H1 (cell line): ENCODE results near the gene UNC93A. TPM values are rescaled to one million over a fixed set of nuclear protein-coding genes. Genes with fewer than 3 reads are reported as not detected.

ENCODE experiments used
- CTCF ChIA-PET: fragments of 300-600 bp; sonication (Branson Sonifier 250); formaldehyde crosslinking; loops from one replicate; lab custom pipeline; 2021; ENCODE audit not compliant: partially characterized antibody; lab: Charles Lee
- POLR2A ChIA-PET: fragments of 300-600 bp; sonication (Branson Sonifier 250); formaldehyde crosslinking; loops from one replicate; lab custom pipeline; 2021; ENCODE audit warnings: inconsistent platforms; ENCODE audit not compliant: partially characterized antibody; lab: Charles Lee
- DNase-seq, 2 experiments: peaks; one replicate each; pipeline versions ENCODE4 v3.0.0 to v3.0.0-alpha.2; 2010 to 2022; ENCODE audit warnings: low spot score in 2 of 2, low read depth in 1 of 2, mixed read lengths in 1 of 2
- FAIRE-seq: peaks from 2 replicates; lab custom pipeline; 2011; peaks lifted over from hg19 to GRCh38; lab: Jason Lieb, UNC
- H2AFZ ChIP-seq: 2 replicates; pipeline ENCODE4 v1.8.1; 2012; ENCODE audit warnings: low read length, inconsistent platforms
- H2AK5ac ChIP-seq: 2 replicates; pipeline ENCODE4 v1.6.1; 2013; ENCODE audit warnings: low read depth, low read length
- H2BK120ac ChIP-seq: replicated peaks from 2 replicates; pipeline ENCODE3; 2013; ENCODE audit warnings: low read depth, low read length, inconsistent platforms
- H2BK12ac ChIP-seq: 2 replicates; pipeline ENCODE4 v1.6.1; 2013; ENCODE audit warnings: low read depth, low read length
- H2BK15ac ChIP-seq: 2 replicates; pipeline ENCODE4 v1.6.1; 2013; ENCODE audit warnings: low read length
- H2BK20ac ChIP-seq: 2 replicates; pipeline ENCODE4 v1.6.1; 2013; ENCODE audit warnings: low read length
- H2BK5ac ChIP-seq: 2 replicates; pipeline ENCODE4 v1.6.1; 2013; ENCODE audit warnings: low read depth, low read length
- H3K14ac ChIP-seq: 2 replicates; pipeline ENCODE4 v1.6.1; 2013; ENCODE audit warnings: inconsistent platforms; ENCODE audit not compliant: insufficient read length
- H3K18ac ChIP-seq: 2 replicates; pipeline ENCODE4 v1.6.1; 2013; ENCODE audit warnings: low read length; ENCODE audit errors: extremely low read depth
- H3K23ac ChIP-seq: 2 replicates; pipeline ENCODE4 v1.6.1; 2013; ENCODE audit warnings: inconsistent platforms; ENCODE audit not compliant: insufficient read length
- H3K23me2 ChIP-seq: 2 replicates; pipeline ENCODE4 v1.6.1; 2013; ENCODE audit warnings: low read depth, low read length
- H3K27ac ChIP-seq: 2 replicates; pipeline ENCODE4 v1.6.1; 2011; ENCODE audit warnings: low read depth, low read length, inconsistent platforms
- H3K27me3 ChIP-seq, 4 experiments: replicated peaks in 1 of 4; 1 replicate in 1 of 4; 2 replicates in 3 of 4; pipeline versions ENCODE4 v1.6.1 to v1.8.1; 2011 to 2013; ENCODE audit warnings: low read length in 3 of 4, mild to moderate bottlenecking in 3 of 4, inconsistent platforms in 2 of 4, mixed read lengths in 2 of 4, moderate library complexity in 1 of 4; ENCODE audit not compliant: control insufficient read depth in 3 of 4, insufficient read depth in 3 of 4; ENCODE audit errors: extremely low read depth in 1 of 4
- H3K36me3 ChIP-seq, 4 experiments: 2 replicates each; pipeline versions ENCODE4 v1.6.1 to v1.8.1; 2011 to 2013; ENCODE audit warnings: mild to moderate bottlenecking in 4 of 4, low read length in 3 of 4, moderate library complexity in 2 of 4, control low read depth in 1 of 4, inconsistent platforms in 1 of 4; ENCODE audit not compliant: insufficient read depth in 4 of 4, control insufficient read depth in 2 of 4
- H3K4ac ChIP-seq: replicated peaks from 2 replicates; pipeline ENCODE3; 2013; ENCODE audit warnings: low read length, low read depth, mixed read lengths, inconsistent platforms; ENCODE audit not compliant: insufficient read length
- H3K4me1 ChIP-seq, 4 experiments: replicated peaks in 1 of 4; 1 replicate in 1 of 4; 2 replicates in 3 of 4; pipeline versions ENCODE4 v1.6.1 to v1.8.1; 2011 to 2013; ENCODE audit warnings: low read length in 3 of 4, inconsistent platforms in 2 of 4, mixed read lengths in 1 of 4; ENCODE audit not compliant: insufficient read depth in 4 of 4, control insufficient read depth in 3 of 4
- H3K4me2 ChIP-seq, 2 experiments: 2 replicates each; pipeline versions ENCODE4 v1.6.1 to v1.8.1; 2011 to 2013; ENCODE audit warnings: low read depth in 2 of 2, low read length in 2 of 2, control low read depth in 1 of 2, inconsistent platforms in 1 of 2, mild to moderate bottlenecking in 1 of 2; ENCODE audit not compliant: insufficient read depth in 1 of 2
- H3K4me3 ChIP-seq, 4 experiments: fragments of 200-600, 300-600 bp in 1 of 4; sonication (generic), shearing (Covaris generic), sonication (Bioruptor Twin) in 1 of 4; 2 replicates each; pipeline versions ENCODE4 v1.5.1 to v1.8.1; 2011 to 2016; ENCODE audit warnings: low read length in 4 of 4, low read depth in 3 of 4, control low read depth in 2 of 4, inconsistent platforms in 2 of 4, mild to moderate bottlenecking in 2 of 4, mixed read lengths in 1 of 4, moderate library complexity in 1 of 4; ENCODE audit not compliant: insufficient read depth in 2 of 4; ENCODE audit errors: extremely low read depth in 1 of 4
- H3K56ac ChIP-seq: replicated peaks from 2 replicates; pipeline ENCODE3; 2013; ENCODE audit warnings: low read depth, mild to moderate bottlenecking, mixed read lengths, low read length, inconsistent platforms; ENCODE audit not compliant: insufficient read length
- H3K79me1 ChIP-seq: 2 replicates; pipeline ENCODE4 v1.6.1; 2013; ENCODE audit warnings: low read depth, low read length, control low read depth
- H3K79me2 ChIP-seq, 2 experiments: 2 replicates each; pipeline versions ENCODE4 v1.6.1 to v1.8.1; 2012 to 2013; ENCODE audit warnings: low read length in 2 of 2, mild to moderate bottlenecking in 2 of 2, inconsistent platforms in 1 of 2; ENCODE audit not compliant: insufficient read depth in 2 of 2, control insufficient read depth in 1 of 2
- H3K9ac ChIP-seq, 4 experiments: replicated peaks in 1 of 4; 1 replicate in 1 of 4; 2 replicates in 3 of 4; pipeline versions ENCODE4 v1.6.1 to v1.8.1; 2011 to 2013; ENCODE audit warnings: low read depth in 3 of 4, low read length in 3 of 4, control low read depth in 2 of 4, mild to moderate bottlenecking in 2 of 4, moderate library complexity in 2 of 4, inconsistent platforms in 1 of 4; ENCODE audit errors: extremely low read depth in 1 of 4
- H3K9me3 ChIP-seq, 2 experiments: 2 replicates each; pipeline versions ENCODE4 v1.6.1 to v1.8.1; 2012 to 2013; ENCODE audit warnings: mild to moderate bottlenecking in 2 of 2, moderate library complexity in 2 of 2, control low read depth in 1 of 2, inconsistent platforms in 1 of 2, low read depth in 1 of 2, low read length in 1 of 2, mixed read lengths in 1 of 2; ENCODE audit not compliant: insufficient read depth in 2 of 2
- H4K20me1 ChIP-seq, 2 experiments: replicated peaks in 1 of 2; 2 replicates each; pipeline versions ENCODE3 to v1.8.1; 2011 to 2013; ENCODE audit warnings: inconsistent platforms in 2 of 2, low read length in 2 of 2, mild to moderate bottlenecking in 1 of 2; ENCODE audit not compliant: insufficient read depth in 2 of 2, control insufficient read depth in 1 of 2
- H4K5ac ChIP-seq: 2 replicates; pipeline ENCODE4 v1.6.1; 2013; ENCODE audit warnings: low read length, low read depth, mixed read lengths, inconsistent platforms; ENCODE audit not compliant: insufficient read length
- H4K8ac ChIP-seq: 2 replicates; pipeline ENCODE4 v1.8.0; 2013; ENCODE audit warnings: mild to moderate bottlenecking, moderate library complexity, low read length, inconsistent platforms; ENCODE audit not compliant: insufficient read depth; ENCODE audit errors: extremely low read depth
- H4K91ac ChIP-seq: replicated peaks from 2 replicates; pipeline ENCODE3; 2013; ENCODE audit warnings: low read length, mixed read lengths, inconsistent platforms; ENCODE audit not compliant: insufficient read length
- CBX5 ChIP-seq: fragments of 300-800, 300-1000 bp; sonication (generic); IDR thresholded peaks from 2 replicates; pipeline ENCODE4 v1.7.1; 2016; ENCODE audit warnings: antibody characterized with exemption, low read length, low read depth
- CBX8 ChIP-seq: fragments of 300-800, 300-1000 bp; sonication (generic); IDR thresholded peaks from 2 replicates; pipeline ENCODE4 v1.7.1; 2016; ENCODE audit warnings: low read depth, low read length, borderline replicate concordance
- CHD2 ChIP-seq: IDR thresholded peaks from 2 replicates; pipeline ENCODE4 v1.6.1; 2012; ENCODE audit warnings: low read length, improper control_type of control experiment
- CREB1 ChIP-seq: IDR thresholded peaks from 2 replicates; pipeline ENCODE4 v1.6.1; 2012; ENCODE audit warnings: inconsistent platforms
- CTBP2 ChIP-seq: IDR thresholded peaks from 2 replicates; pipeline ENCODE4 v1.7.0; 2011; ENCODE audit warnings: borderline replicate concordance, mild to moderate bottlenecking, moderate library complexity, mixed read lengths, low read length; ENCODE audit not compliant: insufficient read depth, insufficient read length
- GTF2F1 ChIP-seq: IDR thresholded peaks from 2 replicates; pipeline ENCODE4 v1.6.1; 2012; ENCODE audit warnings: low read depth, low read length, improper control_type of control experiment, borderline replicate concordance
- KDM5A ChIP-seq: fragments of 200-600 bp; IDR thresholded peaks from 2 replicates; pipeline ENCODE4 v1.7.1; 2012; ENCODE audit warnings: mild to moderate bottlenecking, low read length, inconsistent platforms, mixed read lengths
- NRF1 ChIP-seq: IDR thresholded peaks from 2 replicates; pipeline ENCODE4 v1.6.1; 2011; ENCODE audit warnings: mild to moderate bottlenecking, low read depth, low read length, improper control_type of control experiment
- RBBP5 ChIP-seq: IDR thresholded peaks from 2 replicates; pipeline ENCODE4 v1.7.1; 2012; ENCODE audit warnings: low read depth, mild to moderate bottlenecking, inconsistent platforms, low read length, moderate library complexity, borderline replicate concordance
- SP1 ChIP-seq: IDR thresholded peaks from 2 replicates; pipeline ENCODE4 v1.6.1; 2011; ENCODE audit warnings: low read depth, low read length
- SP4 ChIP-seq: IDR thresholded peaks from 2 replicates; pipeline ENCODE4 v1.6.1; 2012; ENCODE audit warnings: low read length, inconsistent platforms
- TAF1 ChIP-seq: IDR thresholded peaks from 2 replicates; pipeline ENCODE4 v1.6.1; 2011; ENCODE audit warnings: mild to moderate bottlenecking, low read depth, low read length
- whole genome bisulfite sequencing, 2 experiments: shearing (Covaris generic) in 1 of 2; methylation state at CpG; one replicate each; pipeline versions ENCODE4 v1.1.6 to v1.1.7; 2013 to 2015; ENCODE audit warnings: low lambda C conversion rate in 2 of 2, mixed read lengths in 2 of 2, inconsistent platforms in 1 of 2, low coverage in 1 of 2, missing lambda C conversion rate in 1 of 2; ENCODE audit not compliant: insufficient replicate concordance in 2 of 2, insufficient coverage in 1 of 2, insufficient read length in 1 of 2; ENCODE audit errors: extremely low coverage in 1 of 2, missing lambda C conversion rate in 1 of 2; 5-methylcytosine and 5-hydroxymethylcytosine counted together
- polyA plus RNA-seq, 7 experiments: library from polyadenylated mRNA; depleted of rRNA in 3 of 7; stranded (reverse) in 5 of 7; unstranded in 2 of 7; fragments of >200 nt in 5 of 7; fragments of 200-250 nt in 2 of 7; gene quantifications; 1 replicate in 5 of 7; 2 replicates in 1 of 7; 4 replicates in 1 of 7; pipeline versions ENCODE4 v1.2.1 to v1.2.3, GENCODE V29; 2011 to 2013; ENCODE audit warnings: missing spikeins in 2 of 7, mixed read lengths in 2 of 7
- total RNA-seq: library from RNA; stranded (reverse); fragmentation: NEBNext Ultra II Directional; extraction: Animal tissue kit (Norgen Biotek cat#: 25700); gene quantifications from 2 replicates; pipeline ENCODE4 v1.2.1, GENCODE V29; 2021
- TF ChIP-seq, protein P1 (sequence below): IDR thresholded peaks from 2 replicates; pipeline ENCODE4 v1.6.1; 2012; ENCODE audit warnings: inconsistent platforms
- TF ChIP-seq, protein P2 (sequence below): IDR thresholded peaks from 2 replicates; pipeline ENCODE4 v1.6.1; 2011; ENCODE audit warnings: low read depth, mild to moderate bottlenecking, low read length; ENCODE audit not compliant: insufficient read depth

Gene UNC93A
- total and polyA plus RNA-seq, 2 of the 8 experiments (the other 6 are each of a cell fraction or from before 2014, with no cell fraction given): 0.39 TPM; not detected in 1

DNA sequence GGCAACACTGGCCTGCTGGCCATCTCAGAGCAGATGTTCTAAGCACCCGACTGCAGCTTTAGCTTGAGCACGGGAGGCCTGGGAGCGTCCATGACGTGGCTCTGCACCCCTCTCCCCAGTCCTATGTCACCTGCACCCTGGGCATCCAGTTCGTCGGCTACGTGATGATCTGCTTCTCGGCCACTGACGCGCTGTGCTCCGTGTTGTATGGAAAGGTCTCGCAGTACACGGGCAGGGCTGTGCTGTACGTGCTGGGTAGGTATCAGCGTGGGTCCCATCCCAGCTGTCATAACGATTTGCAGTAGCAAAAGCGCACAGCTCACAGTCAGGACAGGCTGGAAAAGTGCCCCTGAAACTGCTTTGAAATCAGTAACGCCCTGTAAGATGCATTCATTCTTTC is 14.7 kb downstream of the UNC93A start:
- Histone ChIP-seq H3K4ac (no peak overlapping the region), H2BK20ac (peak overlapping the region; percentile 74; the same call in 1 of the 2 replicates), H4K8ac (no peak overlapping the region), H3K4me2 (no peak overlapping the region), H3K4me3 (no peak overlapping the region), H3K4me1 (peaks cover 0 to 24% (median 9%) of the 10 kb centered on the region in 4 experiments; a peak in 6 of 7 replicates), H3K56ac (no peak overlapping the region), H3K23ac (no peak overlapping the region), H2BK120ac (no peak overlapping the region), H3K27ac (no peak overlapping the region), H3K79me1 (no peaks in the 10 kb centered on the region), H3K9me3 (peaks cover 3% of the 10 kb centered on the region in 2 experiments; a peak in 2 of 4 replicates), H2BK12ac (peak overlapping the region; percentile 94), H2BK5ac (peak overlapping the region; percentile 22; the same call in 1 of the 2 replicates), H2AK5ac (peak overlapping the region; percentile 75), H3K27me3 (peaks cover 0 to 2% (median 0%) of the 10 kb centered on the region in 4 experiments; a peak in 2 of 7 replicates), H3K36me3 (no peaks in the 10 kb centered on the region), H4K91ac (peak overlapping the region; percentile 88), H3K79me2 (no peaks in the 10 kb centered on the region), H3K18ac (no peak overlapping the region), H3K9ac (no peak overlapping the region), H3K23me2 (0 out of 2 replicates have a peak, but pooled peaks cover 1% of the 10 kb centered on the region), H2BK15ac (peak overlapping the region; percentile 98), H2AFZ (no peak overlapping the region), H4K5ac (peak overlapping the region; percentile 2), H3K14ac (no peak overlapping the region), H4K20me1 (no peaks in the 10 kb centered on the region)
- POLR2A ChIA-PET: no interaction called here
- 85% methylated on average over 18 of the region's 18 CpGs; no CpG with 5 or more reads in 1 of the 2 experiments for WGBS, 2 experiments
- DNase-seq: no peak
- CTCF ChIA-PET: interaction anchor here (0.5 to 1.9 kb wide), 6 partner anchors 13 to 266 kb away, joined by 3 to 6 read pairs (median 4); no protein-coding TSS in a partner anchor
- FAIRE-seq: no peak
- TF ChIP-seq CBX5 (no peak), RBBP5 (no peak), SP1 (no peak), GTF2F1 (no peak), TAF1 (no peak), NRF1 (no peak), CREB1 (no peak), CHD2 (no peak), CTBP2 (no peak), CBX8 (no peak), SP4 (no peak), KDM5A (no peak)
- TF ChIP-seq, protein P1, sequence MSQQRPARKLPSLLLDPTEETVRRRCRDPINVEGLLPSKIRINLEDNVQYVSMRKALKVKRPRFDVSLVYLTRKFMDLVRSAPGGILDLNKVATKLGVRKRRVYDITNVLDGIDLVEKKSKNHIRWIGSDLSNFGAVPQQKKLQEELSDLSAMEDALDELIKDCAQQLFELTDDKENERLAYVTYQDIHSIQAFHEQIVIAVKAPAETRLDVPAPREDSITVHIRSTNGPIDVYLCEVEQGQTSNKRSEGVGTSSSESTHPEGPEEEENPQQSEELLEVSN: no peak
- TF ChIP-seq, protein P2, sequence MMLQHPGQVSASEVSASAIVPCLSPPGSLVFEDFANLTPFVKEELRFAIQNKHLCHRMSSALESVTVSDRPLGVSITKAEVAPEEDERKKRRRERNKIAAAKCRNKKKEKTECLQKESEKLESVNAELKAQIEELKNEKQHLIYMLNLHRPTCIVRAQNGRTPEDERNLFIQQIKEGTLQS: no peak
